Measurements from ENCODE around the gene SULT6B1.

Gene SULT6B1

GRCh38 chr2:37146062-37146461 lies 42.4 kb downstream of the SULT6B1 start:
- no peak for DNase-seq

- DNase-seq = no peak
Measured at GRCh38 chr2:37143974-37144373, 44.5 kb downstream of the SULT6B1 start.

GRCh38 chr2:37142546-37142945 lies 45.9 kb downstream of the SULT6B1 start:
- no peak for DNase-seq

GRCh38 chr2:37132914-37133313 lies 55.6 kb downstream of the SULT6B1 start:
- DNase-seq = no peak

- no peak for DNase-seq
Measured at GRCh38 chr2:37125416-37125815, 63.1 kb downstream of the SULT6B1 start.

GRCh38 chr2:37119157-37119556 lies 69.3 kb downstream of the SULT6B1 start:
- no peak for DNase-seq

All from activated CD4-positive, alpha-beta T cell treated with anti-CD3 and anti-CD28 coated beads for 48 hours (primary cell).